GM23338 (cell line): ENCODE data around the gene TTYH3. TPM values are rescaled to one million over a fixed set of nuclear protein-coding genes. Genes with fewer than 3 reads are reported as not detected.

ENCODE experiments used
- ATAC-seq: fragments of 200-7000 bp; cut with Tn5 transposase; 3 replicates; pipeline ENCODE4 v1.9.1; 2020
- DNase-seq: peaks from one replicate; pipeline ENCODE4 v3.0.0-alpha.2; 2015; ENCODE audit warnings: low spot score
- H2AFZ ChIP-seq: fragments of 200-600 bp; sonication (generic); 2 replicates; pipeline ENCODE4 v1.8.0; 2016; ENCODE audit warnings: antibody characterized with exemption, mild to moderate bottlenecking, moderate library complexity
- H3F3A ChIP-seq: fragments of 200-600 bp; sonication (generic); replicated peaks from 2 replicates; pipeline ENCODE4 v1.8.0; 2017; ENCODE audit warnings: antibody characterized with exemption, mixed run types, low read depth
- H3K27ac ChIP-seq: fragments of 200-600 bp; sonication (generic); 2 replicates; pipeline ENCODE4 v1.6.1; 2016; ENCODE audit warnings: low read depth
- H3K27me3 ChIP-seq: fragments of 200-600 bp; sonication (generic); 2 replicates; pipeline ENCODE4 v1.8.0; 2016; ENCODE audit warnings: mild to moderate bottlenecking, mixed run types, moderate library complexity; ENCODE audit not compliant: insufficient read depth
- H3K36me3 ChIP-seq: fragments of 200-600 bp; sonication (generic); 2 replicates; pipeline ENCODE4 v1.8.0; 2016; ENCODE audit warnings: mild to moderate bottlenecking; ENCODE audit not compliant: insufficient read depth
- H3K4me1 ChIP-seq: fragments of 200-600 bp; sonication (generic); 2 replicates; pipeline ENCODE4 v1.8.0; 2016; ENCODE audit warnings: mild to moderate bottlenecking, moderate library complexity; ENCODE audit not compliant: insufficient read depth
- H3K4me2 ChIP-seq: fragments of 200-600 bp; sonication (generic); 2 replicates; pipeline ENCODE4 v1.7.1; 2017; ENCODE audit warnings: mixed run types
- H3K4me3 ChIP-seq: fragments of 200-600 bp; sonication (generic); 2 replicates; pipeline ENCODE4 v1.6.1; 2016; ENCODE audit warnings: mixed run types
- H3K79me2 ChIP-seq: fragments of 200-600 bp; sonication (generic); replicated peaks from 2 replicates; pipeline ENCODE4 v1.8.0; 2017; ENCODE audit warnings: mild to moderate bottlenecking; ENCODE audit not compliant: insufficient read depth
- H3K9me2 ChIP-seq: fragments of 200-600 bp; sonication (generic); 2 replicates; pipeline ENCODE4 v1.8.0; 2017; ENCODE audit not compliant: insufficient read depth
- H4K20me1 ChIP-seq: fragments of 200-600 bp; sonication (generic); replicated peaks from 2 replicates; pipeline ENCODE4 v1.8.0; 2017; ENCODE audit warnings: mild to moderate bottlenecking; ENCODE audit not compliant: insufficient read depth
- H3K27ac Mint-ChIP-seq: 2 replicates; pipeline ENCODE4 v1.8.0; 2020; ENCODE audit warnings: inconsistent platforms, mild to moderate bottlenecking, moderate library complexity, mixed read lengths
- H3K27me3 Mint-ChIP-seq: 3 replicates; pipeline ENCODE4 v1.8.0; 2022; ENCODE audit warnings: low read depth, mild to moderate bottlenecking, moderate library complexity, mixed read lengths, inconsistent platforms; ENCODE audit not compliant: insufficient read depth, poor library complexity
- H3K36me3 Mint-ChIP-seq: 3 replicates; pipeline ENCODE4 v1.8.0; 2021; ENCODE audit warnings: low read depth, mild to moderate bottlenecking, inconsistent platforms, moderate library complexity, mixed read lengths
- H3K4me1 Mint-ChIP-seq: 3 replicates; pipeline ENCODE4 v1.8.0; 2020; ENCODE audit warnings: mild to moderate bottlenecking, inconsistent platforms, mixed read lengths
- H3K4me3 Mint-ChIP-seq: 3 replicates; pipeline ENCODE4 v1.8.0; 2021; ENCODE audit warnings: moderate library complexity, mild to moderate bottlenecking, inconsistent platforms, mixed read lengths
- H3K9me3 Mint-ChIP-seq: 3 replicates; pipeline ENCODE4 v1.8.0; 2020; ENCODE audit warnings: moderate library complexity, mild to moderate bottlenecking, inconsistent platforms, mixed read lengths
- CTCF ChIP-seq, 2 experiments: fragments of 200-600 bp in 1 of 2; sonication (generic) in 1 of 2; conservative IDR thresholded peaks; 2 replicates each; pipeline versions ENCODE4 v1.5.1 to v1.6.1; 2016 to 2017; ENCODE audit warnings: antibody characterized with exemption in 2 of 2, low read depth in 2 of 2, mild to moderate bottlenecking in 2 of 2, moderate library complexity in 1 of 2
- ETS1 ChIP-seq: IDR thresholded peaks from 2 replicates; pipeline ENCODE4 v1.6.1; 2016; ENCODE audit warnings: antibody characterized with exemption
- NANOG ChIP-seq: IDR thresholded peaks from 2 replicates; pipeline ENCODE4 v1.6.1; 2016; ENCODE audit warnings: antibody characterized with exemption, borderline replicate concordance
- ZNF331 ChIP-seq: fragments of 250-450 bp; sonication (Bioruptor Pico); IDR thresholded peaks from 2 replicates; pipeline ENCODE4 v1.5.0; 2020; ENCODE audit warnings: low read depth, mild to moderate bottlenecking, moderate library complexity
- polyA plus RNA-seq: library from polyadenylated mRNA; unstranded; fragments of >200 nt; fragmentation: Nextera tagmentation; extraction: Ambion mirVana; gene quantifications from 2 replicates; pipeline ENCODE4 v1.2.1, GENCODE V29; 2016
- total RNA-seq: library from RNA; depleted of rRNA; stranded (reverse); fragments of >200 nt; shearing (Covaris generic); gene quantifications from 2 replicates; pipeline ENCODE4 v1.2.3, GENCODE V29; 2014; rRNA removed

Gene TTYH3
- total and polyA plus RNA-seq, 2 experiments from 2014 or later, result 59.6 to 126 TPM

- H2AFZ ChIP-seq, result no peak overlapping the region
- TF ChIP-seq NANOG, result no peak
- no peak for TF ChIP-seq ETS1
- TF ChIP-seq CTCF (conservative IDR thresholded peaks at IDR 0.05; ENCODE audit: low read depth in 2 of 2), result no peak
- no peak for TF ChIP-seq ZNF331 (CRISPR knock-in tag)
- H3K4me2 ChIP-seq, result no peak overlapping the region
- Mint-ChIP-seq H3K27ac (no peak overlapping the region), H3K4me1 (peaks cover 19% of the 10 kb centered on the region), H3K27me3 (peaks cover 18% of the 10 kb centered on the region), H3K9me3 (no peaks in the 10 kb centered on the region), H3K36me3 (peaks cover 35% of the 10 kb centered on the region), H3K4me3 (no peak overlapping the region)
- no peaks in the 10 kb centered on the region for H3K36me3 ChIP-seq
- no peak for ATAC-seq
- H3K79me2 ChIP-seq, result no peaks in the 10 kb centered on the region
- H3F3A ChIP-seq, result no peaks in the 10 kb centered on the region
- DNase-seq, result no peak
- H4K20me1 ChIP-seq, result no peaks in the 10 kb centered on the region; the same call in 1 of the 2 replicates
- no peaks in the 10 kb centered on the region for H3K4me1 ChIP-seq
- no peak overlapping the region for H3K4me3 ChIP-seq
- no peaks in the 10 kb centered on the region for H3K27me3 ChIP-seq
- no peaks in the 10 kb centered on the region for H3K9me2 ChIP-seq
- 0 out of 2 replicates have a peak overlapping the region, but pooled peaks have one; percentile 63 for H3K27ac ChIP-seq
Measured at GRCh38 chr7:2713978-2714377, 82.2 kb downstream of the TTYH3 start.

Other genes with a start within 250 kb of the TTYH3 start
- 10.1 and 12.0 TPM in 2 replicates for gene CHST12, start 228.4 kb upstream of the TTYH3 start, total RNA-seq
- gene CHST12, start 228.4 kb upstream of the TTYH3 start, polyA plus RNA-seq, result 13.9 and 14.6 TPM in 2 replicates
- not detected in 2 replicates for gene GRIFIN, start 155.6 kb upstream of the TTYH3 start, total RNA-seq
- gene GRIFIN, start 155.6 kb upstream of the TTYH3 start, polyA plus RNA-seq, result not detected in 2 replicates
- gene LFNG, start 112.2 kb upstream of the TTYH3 start, total RNA-seq, result 24.5 and 35.4 TPM in 2 replicates
- 1.7 and 3.2 TPM in 2 replicates for gene LFNG, start 112.2 kb upstream of the TTYH3 start, polyA plus RNA-seq
- gene BRAT1, start 76.5 kb upstream of the TTYH3 start, total RNA-seq, result 65.6 and 76.8 TPM in 2 replicates
- 29.8 and 32.5 TPM in 2 replicates for gene BRAT1, start 76.5 kb upstream of the TTYH3 start, polyA plus RNA-seq
- 5.0 and 6.5 TPM in 2 replicates for gene IQCE, start 73.0 kb upstream of the TTYH3 start, total RNA-seq
- 5.9 and 7.7 TPM in 2 replicates for gene IQCE, start 73.0 kb upstream of the TTYH3 start, polyA plus RNA-seq
- 0.73 and 1.6 TPM in 2 replicates for gene AMZ1, start 56.2 kb downstream of the TTYH3 start, total RNA-seq
- 2.0 and 4.5 TPM in 2 replicates for gene AMZ1, start 56.2 kb downstream of the TTYH3 start, polyA plus RNA-seq
- 87.7 and 99.8 TPM in 2 replicates for gene GNA12, start 212.3 kb downstream of the TTYH3 start, total RNA-seq
- 24.0 and 25.2 TPM in 2 replicates for gene GNA12, start 212.3 kb downstream of the TTYH3 start, polyA plus RNA-seq